HG03025 (cell line): Measurements from ENCODE around the gene VILL.
A peak's percentile ranks its signal among the peaks of the same experiment; 100 is the strongest.
"Not testable (repeated sequence)": the region's sequence is repeated elsewhere in the genome, so short reads cannot be mapped to it uniquely, and the experiment has no call there.

ENCODE experiments used
- ATAC-seq: cut with Tn5 transposase; IDR thresholded peaks from one replicate; pipeline ENCODE4 v1.9.1; 2021; ENCODE audit warnings: mild to moderate bottlenecking, moderate library complexity; ENCODE audit not compliant: unreplicated experiment, low FRiP score

VILL gene

GRCh38 chr3:37963016-37963415, 27.6 kb upstream of the VILL start:
- ATAC-seq, result no peak

GRCh38 chr3:37963635-37964034, 27.0 kb upstream of the VILL start:
- ATAC-seq, result no peak

GRCh38 chr3:37964146-37964545, 26.4 kb upstream of the VILL start:
- no peak for ATAC-seq

DNA sequence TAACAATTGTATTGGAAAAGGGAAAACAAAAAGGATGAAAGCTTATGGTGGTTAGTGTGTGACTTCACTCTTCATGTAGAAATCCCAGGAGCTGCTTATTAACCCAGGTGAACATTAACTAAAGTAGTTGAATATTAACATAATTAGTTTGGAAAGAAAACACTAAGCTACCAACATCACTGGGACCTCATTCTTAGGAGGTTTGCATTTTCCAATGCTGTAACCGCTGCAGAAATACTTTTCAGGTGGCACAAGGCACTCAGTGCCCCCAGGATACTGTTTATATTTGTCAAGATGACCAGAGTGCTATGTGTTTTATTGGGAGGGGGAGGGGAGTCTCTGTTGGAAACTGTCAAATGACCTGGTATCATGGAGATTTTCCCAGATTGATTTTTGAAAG, 25.9 kb upstream of the VILL start:
- ATAC-seq, result no peak

GRCh38 chr3:37967260-37967881, 23.2 kb upstream of the VILL start:
- peak; percentile 55 for ATAC-seq

DNA sequence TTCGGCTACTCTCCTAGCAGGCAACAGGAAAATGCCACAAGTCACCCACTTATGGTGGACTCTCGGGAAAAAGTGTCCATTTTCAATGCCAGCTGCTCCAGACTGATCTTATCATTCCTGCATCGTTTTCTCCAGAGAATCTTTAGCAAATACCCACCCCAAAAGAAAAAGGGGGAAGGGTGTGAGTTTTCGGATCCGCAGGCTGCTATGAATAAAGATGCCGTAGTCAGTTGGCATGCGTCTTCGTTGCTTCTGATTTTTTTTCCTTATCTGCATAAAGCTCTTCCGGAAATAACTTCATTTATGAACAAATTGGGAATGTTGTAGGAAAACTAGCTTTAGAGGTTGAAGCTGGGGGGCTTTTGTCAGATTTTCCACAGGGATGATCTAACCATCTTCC, 22.4 kb upstream of the VILL start:
- ATAC-seq, result no peak

DNA sequence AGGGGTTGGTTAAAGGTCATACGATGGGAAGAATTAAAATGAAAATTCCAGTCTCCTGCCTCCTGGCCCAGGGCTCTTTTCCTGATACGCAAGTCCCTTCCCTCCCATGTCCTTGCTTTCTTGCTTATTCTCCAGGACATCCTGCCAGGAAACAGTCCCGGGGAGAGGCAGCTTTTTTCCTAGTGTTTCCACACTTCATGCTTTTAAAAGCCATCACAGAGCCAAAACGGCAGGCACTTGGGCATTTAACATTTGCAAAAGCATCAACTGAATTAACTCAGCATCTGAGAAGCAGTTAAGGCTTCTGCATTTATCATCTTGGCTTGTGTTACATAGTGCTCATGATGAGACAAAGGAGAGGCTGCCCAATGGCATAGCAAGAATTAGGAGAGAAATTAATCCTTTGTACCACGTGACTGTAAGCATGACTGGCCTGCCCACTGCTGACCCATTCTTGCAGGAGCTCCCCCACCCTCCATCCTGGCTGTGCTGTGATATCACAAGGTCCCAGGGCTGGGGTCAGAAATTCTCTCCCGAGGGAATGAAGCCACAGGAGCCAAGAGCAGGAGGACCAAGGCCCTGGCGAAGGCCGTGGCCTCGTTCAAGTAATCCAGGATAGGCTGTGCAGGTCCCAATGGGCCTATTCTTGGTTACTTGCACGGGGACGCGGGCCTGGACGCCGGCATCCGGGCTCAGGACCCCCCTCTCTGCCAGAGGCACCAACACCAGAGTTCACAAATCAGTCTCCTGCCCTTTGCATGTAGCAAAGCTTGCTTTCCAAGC, 21.6 kb upstream of the VILL start:
- ATAC-seq, result no peak

- ATAC-seq, result no peak
These were observed 20.9 kb upstream of the VILL start for GRCh38 chr3:37969596-37970100.

DNA sequence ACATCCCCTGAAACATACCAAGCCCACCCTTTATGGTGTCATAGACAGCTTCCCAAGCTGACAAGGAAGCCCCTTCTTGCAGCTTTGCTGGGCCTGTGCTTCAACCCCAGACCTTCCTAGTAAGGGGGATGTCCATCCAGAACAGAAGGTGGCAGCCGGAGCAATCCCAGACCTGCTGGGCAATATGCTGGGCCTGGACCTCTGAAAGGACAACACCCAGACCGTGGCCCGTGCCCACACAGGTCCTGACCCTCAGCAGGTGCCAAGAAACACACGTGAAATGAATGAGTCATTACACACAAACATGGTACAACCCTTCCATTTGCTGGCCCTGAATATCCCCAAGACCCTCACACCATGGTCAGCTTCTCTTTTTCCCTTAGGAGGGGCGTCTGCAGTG, 19.8 kb upstream of the VILL start:
- ATAC-seq, result no peak

- no peak for ATAC-seq
These were observed 19.1 kb upstream of the VILL start for GRCh38 chr3:37971467-37971866.

DNA sequence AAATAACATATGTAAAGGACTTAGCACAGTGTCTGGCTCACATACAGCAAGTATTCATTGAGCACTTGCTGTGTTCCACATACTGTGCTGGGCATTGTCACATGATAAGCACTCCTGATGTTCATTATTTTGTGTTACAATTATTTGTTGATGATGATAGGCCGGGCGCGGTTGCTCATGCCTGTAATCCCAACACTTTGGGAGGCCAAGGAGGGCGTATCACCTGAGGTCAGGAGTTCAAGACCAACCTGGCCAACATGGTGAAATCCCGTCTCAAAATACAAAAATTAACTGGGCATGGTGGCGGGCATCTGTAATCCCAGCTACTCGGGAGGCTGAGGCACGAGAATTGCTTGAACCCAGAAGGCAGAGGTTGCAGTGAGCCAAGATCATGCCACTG, 18.5 kb upstream of the VILL start:
- ATAC-seq, result not testable (repeated sequence)

- no peak for ATAC-seq
These were observed 17.1 kb upstream of the VILL start for GRCh38 chr3:37973246-37974054.

DNA sequence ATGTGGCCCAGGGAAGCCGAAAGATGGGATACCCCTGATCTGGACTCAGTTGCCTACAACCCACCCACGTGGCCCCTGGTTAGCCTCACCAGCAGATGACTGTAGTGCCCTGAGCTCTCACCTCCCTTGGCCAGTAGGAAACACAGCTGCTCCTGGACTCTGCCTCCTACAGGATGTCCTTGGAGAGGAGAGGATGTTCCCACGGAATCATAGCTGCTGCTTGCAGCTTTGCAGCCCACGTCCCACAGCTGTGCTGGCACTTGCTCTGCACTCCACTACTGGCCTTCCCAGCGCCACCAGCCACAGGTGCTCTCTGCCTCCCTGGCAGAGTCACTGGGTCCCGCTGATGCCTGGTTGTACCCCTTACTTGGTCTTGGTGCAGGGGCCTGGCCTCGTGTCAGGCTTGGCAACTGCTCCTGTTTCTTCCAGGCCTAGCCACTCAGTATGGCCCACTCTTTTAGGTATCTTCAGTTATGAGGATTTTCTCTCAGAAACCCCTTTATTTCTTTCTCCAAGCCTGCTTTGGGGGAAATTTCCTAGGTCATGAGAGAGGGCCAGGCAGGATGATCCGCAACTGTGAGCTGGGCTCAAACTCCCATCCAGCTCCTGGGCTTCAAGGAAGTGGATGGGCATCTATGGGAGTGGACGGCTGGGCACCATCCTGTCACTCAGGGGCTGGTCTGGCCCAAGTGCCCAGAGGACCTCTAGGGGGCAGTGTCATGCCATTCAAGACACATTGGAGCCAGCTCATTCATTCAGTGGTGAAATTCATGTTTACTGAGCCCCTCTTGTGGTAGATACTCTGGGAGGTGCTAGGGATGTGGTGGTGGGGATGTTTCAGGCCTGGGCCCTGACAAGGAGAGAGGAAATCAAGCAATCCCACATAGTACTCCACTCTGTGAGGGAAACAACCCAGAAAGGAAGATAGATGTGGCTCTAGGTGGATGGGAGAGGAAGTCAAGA, 16.2 kb upstream of the VILL start:
- ATAC-seq, result peak; percentile 79

DNA sequence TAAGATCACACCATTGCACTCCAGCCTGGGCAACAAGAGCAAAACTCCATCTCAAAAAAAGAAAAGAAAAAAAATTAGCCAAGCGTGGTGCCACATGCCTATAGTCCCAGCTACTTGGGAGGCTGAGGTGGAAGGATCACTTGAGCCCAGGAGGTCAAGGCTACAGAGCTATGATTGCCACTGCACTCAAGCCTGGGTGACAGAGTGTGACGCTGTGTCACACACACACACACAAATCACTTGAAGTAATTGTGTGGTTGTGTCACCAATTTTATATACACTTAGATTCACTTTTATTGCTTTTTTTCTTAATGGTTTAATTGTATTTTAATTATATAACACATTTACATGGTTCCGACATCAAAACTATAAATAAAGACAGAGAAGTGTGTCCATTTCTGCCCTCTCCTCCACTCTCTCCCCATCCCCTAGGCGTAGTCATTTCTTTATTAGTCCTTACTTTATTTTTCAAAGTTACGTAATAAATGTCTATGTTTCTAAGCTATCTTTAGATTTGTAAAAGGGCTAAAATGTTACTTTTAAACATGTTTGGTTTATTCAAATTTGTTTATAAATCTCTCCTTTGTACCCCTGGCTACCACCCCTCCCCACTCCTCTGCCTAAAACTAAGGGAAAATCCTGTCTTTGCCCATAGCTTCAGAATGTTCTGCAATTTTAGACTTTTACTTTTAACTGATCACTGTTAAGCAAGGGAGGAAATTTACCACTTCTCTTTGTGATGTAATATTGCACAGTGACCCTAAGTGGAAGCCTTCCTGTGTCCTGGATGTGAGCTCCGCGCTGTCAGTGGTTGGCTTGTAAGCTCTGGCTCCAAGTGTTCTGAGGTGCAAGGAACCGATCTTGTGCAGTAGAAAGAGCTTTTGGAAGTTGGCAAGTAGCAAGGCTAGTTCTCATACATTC, 10.8 kb upstream of the VILL start:
- no peak for ATAC-seq

DNA sequence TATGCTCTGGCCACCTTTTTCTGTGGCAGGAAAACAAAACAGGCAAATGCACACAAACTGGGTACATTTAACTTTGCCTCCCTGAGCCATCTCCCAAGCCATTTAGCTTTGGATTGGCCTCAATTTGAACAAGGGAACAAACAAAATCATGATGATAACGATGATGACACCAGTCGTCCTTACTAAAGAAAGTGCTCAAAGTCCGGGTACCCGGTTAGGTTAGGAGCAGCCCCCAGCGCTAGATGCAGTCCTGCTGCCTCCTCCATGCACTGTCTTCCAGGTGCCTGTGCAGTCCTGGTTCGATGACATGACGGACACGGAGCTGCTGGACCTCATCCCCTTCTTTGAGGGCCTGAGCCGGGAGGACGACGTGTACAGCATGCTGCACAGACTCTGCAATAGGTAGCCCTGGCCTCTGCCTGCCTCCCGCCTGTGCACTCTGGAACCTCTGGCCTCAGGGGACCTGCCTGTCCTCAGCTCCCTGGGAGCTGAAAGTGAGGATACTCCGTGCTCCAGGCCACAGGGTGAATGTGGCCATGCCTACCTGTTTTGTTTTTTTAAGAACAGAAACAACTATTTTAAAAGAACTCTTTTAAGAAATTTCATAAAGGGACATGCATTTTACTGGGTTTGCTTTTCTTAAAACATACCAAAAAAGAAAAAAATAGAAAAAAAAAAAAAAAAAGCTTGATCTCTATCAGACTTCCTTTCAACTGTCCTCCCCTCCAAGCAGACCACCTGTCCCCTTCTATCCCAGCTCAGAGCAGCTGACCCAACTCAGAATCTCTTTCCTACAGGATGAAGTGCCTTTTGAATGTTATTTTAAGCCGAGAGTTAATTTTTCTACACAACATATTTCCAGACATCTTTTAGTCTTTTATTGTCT, 9.9 kb upstream of the VILL start:
- ATAC-seq, result no peak

DNA sequence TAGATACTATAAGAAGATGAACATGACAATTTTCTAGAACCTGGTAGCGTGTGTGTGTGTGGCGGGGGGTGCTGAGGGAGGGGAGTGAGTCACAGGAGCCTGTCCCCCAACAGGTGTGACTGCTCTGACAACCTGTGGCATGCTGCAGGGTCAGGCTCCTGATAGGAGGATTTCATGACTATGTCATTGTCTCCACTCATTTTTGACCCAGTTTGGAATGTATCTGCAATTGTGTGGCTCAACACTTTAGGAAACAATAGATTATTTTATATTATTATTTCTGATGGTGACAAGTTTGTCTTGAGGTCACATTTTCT, 9.3 kb upstream of the VILL start:
- ATAC-seq, result no peak

DNA sequence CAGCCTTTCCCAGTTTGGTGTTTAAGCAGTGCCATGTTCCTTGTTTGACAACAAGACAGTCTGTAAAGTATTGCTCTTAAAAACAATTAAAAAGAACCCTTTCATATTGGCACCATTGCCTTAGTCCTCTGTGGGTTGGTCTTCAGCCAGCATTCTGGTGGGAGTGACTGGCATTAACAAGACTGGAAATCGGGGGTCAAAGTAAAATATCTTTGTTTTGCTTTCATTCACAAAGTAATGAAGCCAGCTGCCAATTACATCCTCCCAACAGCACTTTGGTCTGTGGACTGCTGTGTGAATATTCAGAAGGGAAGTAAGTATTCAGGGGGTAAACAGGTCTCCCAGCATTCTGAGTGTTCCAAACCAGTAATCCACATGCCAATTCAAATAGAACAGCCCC, 8.3 kb upstream of the VILL start:
- no peak for ATAC-seq

GRCh38 chr3:37984051-37984450, 6.5 kb upstream of the VILL start:
- ATAC-seq, result no peak
